HK-2 (cell line): ENCODE results near the gene CHST11.

Experiments
- DNase-seq: peaks from one replicate; pipeline ENCODE4 v3.0.0-alpha.2; 2018; ENCODE audit not compliant: unreplicated experiment

The CHST11 gene

DNA sequence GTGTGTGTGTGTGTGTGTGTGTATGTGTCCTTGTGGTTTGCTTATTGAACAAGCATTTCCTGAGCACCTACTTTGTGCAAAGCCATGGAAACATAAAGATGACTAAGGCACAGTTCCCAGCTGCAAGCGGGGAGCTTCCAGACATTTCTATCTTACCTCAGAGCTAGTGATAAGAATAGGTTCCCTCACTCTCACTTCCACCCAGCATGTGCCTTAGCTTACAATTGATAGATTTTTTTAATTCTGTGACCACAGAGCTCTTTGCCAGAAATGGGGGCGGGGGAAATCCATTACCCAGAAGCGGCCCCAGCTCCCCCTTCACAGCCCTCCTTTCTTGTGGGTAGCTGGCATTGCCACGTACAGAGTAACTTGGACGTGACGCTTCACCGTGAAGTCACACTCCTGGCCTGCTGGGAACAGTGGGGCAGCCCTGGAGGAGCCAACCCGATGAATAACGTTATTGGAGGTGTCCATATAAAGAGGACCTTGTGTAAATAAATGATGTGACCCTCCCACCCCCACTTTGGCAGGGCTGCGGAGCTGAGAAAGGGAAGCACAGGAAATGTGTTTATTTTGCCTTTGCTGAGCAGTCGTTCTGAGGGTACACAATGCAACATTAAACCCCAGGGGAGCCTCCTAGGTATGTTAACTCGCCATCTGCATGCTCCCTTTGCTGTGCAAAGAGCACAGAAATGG is 238.9 kb downstream of the CHST11 start:
- DNase-seq, result no peak

DNA sequence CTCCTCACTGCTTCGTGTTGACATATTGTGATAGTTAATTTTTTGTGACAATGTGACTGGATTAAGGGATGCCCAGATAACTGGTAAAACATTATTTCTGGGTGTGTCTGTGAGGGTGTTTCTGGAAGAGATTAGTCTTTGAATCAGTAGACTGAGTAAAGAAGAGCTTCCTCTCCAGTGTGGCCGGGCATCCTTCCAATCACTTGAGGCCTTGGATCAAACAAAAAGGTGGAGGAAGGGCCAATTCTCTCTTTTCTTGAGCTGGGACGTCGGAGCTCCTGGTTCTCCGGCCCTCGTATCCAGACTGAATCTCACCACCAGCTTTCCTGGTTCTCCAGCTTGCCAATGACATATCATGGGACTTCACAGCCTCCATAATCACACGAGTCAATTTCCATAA is 240.4 kb downstream of the CHST11 start:
- no peak for DNase-seq

DNA sequence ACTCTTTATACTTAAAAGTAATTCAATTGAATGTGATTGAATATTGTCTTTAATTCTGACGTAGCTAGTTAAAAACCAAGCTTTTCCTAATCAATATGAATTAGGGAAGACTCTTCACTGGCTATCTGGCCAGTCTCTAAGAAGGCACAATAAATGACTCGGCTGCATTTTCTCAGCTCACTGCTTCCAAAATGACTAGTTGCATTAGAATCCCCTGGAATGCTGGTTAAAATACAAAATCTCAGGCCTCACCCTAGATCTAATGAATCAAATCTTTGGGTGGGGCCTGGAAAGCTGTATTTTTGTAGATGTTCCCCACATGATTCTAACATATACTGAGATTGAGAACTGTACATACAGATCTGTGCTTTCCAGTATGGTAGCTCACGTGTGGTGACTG is 242.1 kb downstream of the CHST11 start:
- DNase-seq, result no peak

DNA sequence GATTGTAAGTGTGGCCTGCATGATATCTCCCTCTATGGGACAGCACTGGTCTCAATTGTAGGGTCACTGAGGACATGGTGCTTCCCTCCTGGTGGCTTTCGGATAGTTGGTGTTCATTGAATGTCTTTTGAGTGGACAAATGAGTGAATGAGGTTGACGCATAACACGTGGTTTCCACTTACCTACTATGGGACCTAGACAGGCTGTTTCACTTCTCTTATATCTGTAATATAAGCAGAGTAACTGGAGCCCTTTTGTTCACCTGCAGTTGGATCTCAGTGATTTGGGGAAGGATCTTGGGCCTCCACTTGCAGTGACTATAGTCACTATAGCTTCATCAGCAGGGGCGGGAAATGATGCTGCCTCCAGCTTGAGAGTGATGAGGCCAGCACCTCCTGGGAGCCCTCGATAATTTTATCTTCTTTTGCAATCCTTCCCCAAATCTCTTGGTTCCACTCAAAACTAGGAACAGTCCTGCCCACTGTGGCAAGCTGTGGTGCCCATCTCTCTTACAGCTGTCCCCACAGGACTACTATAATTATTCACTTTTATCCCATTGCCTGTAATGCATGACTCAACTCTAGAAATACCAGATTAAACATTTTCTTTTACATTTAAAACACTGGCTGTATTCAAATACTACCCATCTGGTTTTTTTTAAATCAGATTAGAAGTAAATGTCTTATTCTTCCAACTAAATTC is 242.9 kb downstream of the CHST11 start:
- no peak for DNase-seq

DNA sequence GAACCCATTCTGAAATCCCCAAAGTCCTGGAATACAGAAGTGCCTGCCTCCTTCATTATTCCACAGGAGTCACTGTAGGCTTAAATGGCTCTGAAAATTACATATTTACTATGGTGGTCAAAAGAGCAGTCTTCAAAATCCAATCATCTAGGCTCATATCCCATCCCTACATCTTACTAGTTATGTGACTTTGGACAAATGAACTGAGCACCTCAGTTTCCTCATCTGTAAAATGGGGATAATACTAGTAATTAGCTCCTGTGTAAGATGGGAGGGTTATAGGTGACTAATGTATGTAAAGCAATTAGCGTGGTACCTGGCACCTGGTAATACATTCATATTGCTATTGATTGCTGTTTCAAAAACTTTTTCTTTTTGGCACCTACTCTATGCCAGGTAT is 243.6 kb downstream of the CHST11 start:
- no peak for DNase-seq

DNA sequence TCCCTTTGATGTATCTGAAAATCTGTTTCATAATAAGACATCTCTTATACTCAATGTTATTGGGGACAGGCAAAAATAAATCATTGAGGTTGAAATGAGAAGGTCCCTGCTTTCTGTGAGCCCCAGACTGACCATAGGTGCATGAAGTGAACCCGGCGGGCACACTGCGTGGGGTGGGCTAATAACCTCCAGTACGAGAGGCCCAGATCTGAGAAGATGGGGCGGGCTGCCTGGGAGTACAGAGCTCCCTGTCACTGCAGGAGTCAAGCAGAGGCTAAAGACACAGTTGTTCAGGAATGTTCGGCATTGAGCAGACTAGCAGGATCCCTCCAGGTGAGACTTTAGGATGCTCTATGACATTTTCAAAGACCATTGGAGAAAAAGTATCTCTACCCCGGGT is 244.6 kb downstream of the CHST11 start:
- DNase-seq, result no peak

DNA sequence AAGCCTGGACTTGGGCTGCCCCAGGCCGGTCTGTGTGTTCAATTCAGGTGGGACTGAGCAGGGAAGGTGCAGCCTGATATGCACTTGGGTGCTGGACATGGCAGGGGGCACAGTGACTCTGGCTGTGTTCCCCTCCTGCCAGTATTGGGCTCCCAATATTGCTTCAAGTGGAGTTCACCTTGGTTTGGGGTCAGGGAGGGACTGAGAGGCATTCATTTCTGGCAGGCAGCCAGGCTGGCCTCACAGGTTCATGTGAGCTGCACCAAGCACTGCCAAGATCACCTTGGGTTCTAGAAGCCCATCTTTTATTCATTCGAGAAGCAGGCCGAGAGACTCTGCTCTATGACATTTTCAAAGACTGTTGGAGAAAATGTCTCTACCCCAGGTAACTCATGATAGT is 245.0 kb downstream of the CHST11 start:
- no peak for DNase-seq

DNA sequence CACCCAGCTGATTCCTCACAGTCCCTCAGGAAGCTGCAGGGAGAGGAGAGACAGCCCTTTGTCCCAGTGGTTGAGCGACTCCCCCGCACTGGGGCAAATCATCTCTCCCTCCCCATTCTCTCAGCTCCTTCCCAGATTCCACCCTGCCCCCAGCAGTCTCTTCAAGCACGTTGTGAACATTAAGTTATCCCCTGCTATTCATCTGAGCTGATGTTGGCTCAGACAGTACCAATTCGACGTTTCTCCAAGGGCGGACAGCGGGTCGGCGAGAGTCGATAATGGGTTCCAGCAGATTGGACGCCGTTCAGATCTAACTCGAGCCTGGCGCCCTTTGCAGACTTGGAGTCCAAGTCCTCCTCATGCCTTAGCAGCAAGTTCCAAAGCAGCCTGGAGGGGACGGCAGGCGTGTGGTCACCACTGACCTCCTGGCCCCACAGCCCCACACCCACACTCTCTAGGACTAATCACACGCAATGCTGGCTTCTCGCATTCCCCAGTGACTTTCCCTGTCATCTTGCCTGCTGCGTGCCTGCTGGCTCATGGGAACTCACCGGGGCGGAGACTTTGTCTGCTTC is 245.9 kb downstream of the CHST11 start:
- no peak for DNase-seq

DNA sequence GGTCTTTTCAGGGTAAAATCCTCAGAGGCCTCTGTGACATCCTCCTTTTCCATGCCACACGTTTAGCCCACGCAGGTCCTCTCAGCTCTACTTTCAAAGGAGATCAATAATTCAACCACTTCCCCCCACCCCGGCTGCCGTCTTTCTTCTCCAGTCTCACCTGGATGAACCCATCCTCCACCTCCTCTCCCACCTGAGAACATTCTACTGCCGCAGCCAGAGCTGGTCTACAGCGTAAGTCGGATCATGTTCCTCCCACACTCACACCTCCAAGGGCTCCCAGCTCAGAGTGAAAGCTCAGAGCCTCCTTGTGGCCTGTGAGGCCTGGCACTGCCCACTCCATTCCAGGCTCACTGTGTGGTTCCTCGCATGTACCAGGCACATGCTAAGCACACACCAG is 246.6 kb downstream of the CHST11 start:
- DNase-seq, result no peak

DNA sequence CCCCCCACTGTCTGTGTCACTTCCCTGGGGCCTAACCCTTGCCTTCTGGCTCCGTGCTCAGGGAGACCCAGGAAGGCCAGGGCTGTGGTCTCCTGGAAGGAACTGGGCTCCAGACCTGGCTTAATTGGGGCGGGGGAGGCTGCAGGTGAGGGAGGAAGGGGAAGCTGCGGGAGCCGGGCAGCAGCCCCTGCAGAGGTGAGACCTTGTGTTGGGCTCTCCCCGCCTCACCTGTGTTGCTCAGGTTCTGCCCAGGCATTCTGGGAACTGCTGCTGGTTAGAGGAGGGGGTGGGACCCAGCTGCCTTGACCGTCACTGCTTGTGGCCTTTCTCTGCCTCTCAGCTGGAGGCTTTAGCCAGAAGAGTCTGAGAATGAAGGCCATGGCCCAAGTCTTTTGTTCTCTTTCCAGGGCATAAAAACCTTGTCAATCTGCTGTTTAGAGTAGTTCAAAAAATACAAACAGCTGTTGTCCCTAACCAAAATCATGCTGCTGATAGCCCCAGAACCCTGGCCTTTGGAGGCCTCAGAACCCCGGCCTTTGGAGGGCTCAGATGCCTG is 247.6 kb downstream of the CHST11 start:
- DNase-seq, result no peak

DNA sequence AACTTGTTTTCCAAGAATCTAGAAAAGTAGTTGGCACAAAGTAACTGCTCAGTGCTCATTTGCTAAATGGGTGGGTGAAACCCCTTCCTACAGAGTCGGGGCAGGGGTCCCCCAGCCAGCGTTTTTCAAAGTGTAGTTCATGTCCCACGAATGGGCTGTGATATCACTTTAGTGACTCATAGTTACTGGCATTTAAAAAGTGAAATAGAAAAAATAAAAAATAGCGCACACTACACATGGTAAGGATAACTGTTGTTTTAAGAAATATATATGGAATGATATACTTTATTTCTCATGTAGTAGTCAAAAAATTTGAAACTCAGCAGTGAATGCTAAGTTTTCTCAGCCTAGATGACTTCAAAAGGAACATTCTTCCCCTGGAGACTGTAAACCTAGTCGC is 250.4 kb downstream of the CHST11 start:
- DNase-seq, result no peak

DNA sequence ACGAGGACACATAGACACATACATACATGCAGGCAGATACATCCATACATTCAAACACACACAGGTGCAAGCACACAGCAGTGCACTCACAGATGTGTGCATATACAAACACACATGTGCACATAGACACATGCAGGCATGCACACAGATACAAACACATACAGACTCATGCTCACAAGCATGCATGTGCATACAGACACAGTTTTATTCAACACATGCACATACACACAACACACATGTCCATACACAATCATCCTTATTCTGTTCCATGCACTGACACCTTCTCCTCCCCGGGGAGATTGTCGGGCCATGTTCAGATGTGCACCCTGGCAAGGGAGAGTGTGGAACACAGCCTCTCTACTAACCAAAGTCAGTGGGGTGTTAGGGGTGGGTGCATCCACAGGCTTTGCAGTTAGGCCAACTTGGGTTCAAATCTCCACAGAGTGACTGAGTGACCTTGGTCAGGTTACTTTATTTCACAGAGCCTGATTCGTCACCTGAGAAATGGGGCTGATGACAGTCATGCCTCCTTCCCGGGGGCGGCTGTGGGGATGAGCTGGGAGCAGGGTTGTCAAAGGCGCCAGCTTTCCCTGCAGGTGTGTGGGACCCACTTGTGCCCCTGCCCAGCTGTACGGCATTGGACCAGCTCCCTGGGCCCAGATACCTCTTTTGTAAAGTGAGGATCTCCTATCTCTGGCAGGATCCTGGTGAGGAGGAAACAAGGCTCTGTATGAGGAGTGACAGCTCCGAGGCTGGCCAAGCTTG is 251.2 kb downstream of the CHST11 start:
- DNase-seq, result no peak

DNA sequence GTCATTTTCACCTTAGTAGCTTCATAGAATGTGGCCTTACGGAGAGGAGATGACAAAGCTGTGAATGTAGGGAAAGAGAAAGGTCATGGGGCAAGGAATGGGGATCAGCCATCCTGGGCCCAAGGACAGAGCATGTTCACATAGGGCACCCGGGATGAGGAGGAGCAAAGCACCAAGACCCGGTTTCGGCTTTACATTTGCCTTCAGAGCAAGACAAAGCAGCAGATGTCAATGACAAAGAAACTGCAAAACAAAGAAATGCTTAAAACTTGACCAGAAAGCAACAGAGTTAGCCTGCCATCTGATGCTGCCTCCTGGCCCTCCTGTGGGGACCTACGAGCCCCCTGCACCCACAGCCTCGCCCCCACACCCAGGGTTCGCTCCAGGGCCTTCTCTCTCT is 252.1 kb downstream of the CHST11 start:
- no peak for DNase-seq

DNA sequence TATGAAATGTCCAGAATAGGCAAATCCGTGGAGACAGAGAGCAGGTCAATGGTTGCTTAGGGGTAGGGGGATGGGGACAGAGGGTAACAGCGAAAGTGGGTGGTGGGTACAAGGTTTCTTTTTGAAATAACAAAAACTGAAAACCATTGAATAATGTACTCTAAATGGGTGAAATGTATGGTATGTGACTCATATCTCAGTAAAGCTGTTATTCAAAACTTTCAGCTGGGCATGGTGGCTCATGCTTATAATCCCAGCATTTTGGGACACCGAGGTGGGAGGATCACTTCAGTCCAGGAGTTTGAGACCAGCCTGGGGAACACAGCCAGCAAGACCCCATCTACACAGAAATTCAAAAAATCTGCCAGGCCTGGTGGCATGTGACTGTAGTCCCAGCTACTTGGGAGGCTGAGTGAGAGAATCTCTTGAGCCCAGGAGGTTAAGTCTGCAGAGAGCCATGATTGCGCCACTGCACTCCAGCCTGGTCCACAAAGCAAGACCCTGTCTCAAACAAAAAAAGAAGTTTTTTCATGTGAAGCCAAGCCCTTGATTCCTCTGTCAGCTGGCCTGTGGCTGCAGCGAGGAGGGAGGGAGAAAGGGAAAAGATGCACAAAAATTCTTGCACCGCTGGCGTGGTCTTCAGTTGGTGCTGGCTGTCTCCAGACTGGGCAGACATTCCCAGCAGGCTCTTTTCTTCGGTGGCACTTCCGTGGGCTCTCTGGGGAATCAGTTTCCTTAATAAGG is 253.1 kb downstream of the CHST11 start:
- DNase-seq, result no peak

DNA sequence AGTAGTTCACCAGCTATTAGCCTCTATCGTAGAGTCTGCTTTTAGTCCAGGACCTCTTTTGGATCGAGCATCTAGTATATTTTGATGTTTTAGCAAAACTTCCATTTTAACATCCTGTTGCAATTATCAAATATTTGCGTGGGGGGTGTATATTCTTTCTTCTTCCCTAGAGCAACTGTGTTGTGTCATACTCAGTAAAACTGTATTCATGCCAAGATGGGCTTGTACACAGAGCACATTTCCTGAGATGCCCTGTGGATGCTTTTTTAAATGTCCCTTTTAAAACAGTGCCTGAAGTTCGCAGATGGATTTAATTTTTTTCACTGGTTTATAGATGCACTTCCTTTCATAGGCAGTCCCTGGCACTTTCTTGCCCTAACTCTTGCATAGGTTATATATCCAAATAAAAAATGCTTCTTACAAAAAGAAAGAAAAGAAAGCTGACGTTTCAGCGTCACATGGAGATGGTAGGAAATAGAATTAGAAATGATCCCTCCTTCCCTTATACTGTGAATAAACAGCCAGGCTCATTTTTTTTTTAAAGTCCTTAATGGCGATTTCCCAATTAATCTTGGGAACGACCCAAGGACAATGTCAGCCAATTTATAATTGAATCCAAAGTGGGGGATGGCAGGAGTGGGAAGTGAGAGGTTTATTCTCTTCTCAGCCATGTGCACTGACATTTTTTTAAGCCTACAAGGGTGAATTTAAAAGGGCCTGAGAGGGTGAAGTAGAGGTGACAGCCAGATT is 254.4 kb downstream of the CHST11 start:
- DNase-seq, result no peak

DNA sequence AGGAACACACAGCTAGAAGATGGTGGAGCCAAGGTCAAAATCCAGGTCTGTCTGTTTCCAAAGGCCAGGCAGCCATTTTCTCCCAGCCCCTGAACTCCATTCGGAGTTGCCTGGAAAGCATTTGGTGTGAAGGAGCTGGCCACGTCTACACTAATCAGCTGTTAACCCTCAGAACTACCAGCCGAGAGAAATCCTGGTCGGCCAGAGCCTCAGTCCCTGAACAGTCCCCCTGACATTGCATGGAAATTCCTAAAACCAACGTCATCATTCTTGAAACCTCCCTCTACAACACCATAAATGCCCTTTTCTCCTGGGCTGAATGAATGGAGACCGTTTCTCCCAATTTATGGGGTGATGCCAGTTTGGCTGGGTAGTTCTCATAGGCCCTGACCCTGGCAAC is 255.7 kb downstream of the CHST11 start:
- DNase-seq, result no peak

DNA sequence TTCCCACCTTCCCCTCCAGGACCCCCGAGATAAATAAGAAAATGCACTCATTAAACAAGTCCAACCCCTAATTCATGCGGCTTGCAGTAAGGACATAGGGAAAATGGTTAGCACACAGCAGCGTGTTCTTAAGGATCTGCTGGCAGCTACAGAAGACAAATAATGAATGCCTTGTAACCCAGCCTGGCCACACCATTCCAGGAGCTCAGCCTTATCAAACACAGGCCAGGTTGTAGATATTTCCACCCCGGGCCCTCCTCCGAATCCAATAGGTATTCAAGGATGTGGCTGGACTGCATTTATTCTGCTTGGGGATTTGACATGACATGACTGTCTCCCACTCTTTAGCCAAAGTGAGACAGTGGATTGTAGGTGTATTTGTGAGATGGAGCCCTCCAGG is 256.2 kb downstream of the CHST11 start:
- no peak for DNase-seq

DNA sequence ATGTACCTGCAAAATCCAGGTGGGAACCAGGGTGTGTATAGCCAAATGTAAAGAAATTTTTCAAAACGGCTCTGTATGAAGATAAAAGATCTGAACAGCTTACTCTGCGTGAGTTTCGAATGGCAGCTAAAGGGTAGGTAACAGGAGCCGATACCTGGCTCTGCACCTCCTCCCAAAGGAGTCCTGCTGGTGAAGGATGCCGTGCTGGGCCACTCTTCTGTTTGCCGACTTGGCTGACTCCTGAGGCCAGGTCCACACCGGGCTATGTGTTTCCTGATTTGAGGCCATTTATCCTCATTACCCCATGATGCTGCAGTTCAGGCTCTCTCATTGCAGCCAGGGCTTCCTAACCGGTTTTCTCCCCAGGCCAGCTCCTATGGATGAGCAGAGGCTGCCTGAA is 256.7 kb downstream of the CHST11 start:
- no peak for DNase-seq

DNA sequence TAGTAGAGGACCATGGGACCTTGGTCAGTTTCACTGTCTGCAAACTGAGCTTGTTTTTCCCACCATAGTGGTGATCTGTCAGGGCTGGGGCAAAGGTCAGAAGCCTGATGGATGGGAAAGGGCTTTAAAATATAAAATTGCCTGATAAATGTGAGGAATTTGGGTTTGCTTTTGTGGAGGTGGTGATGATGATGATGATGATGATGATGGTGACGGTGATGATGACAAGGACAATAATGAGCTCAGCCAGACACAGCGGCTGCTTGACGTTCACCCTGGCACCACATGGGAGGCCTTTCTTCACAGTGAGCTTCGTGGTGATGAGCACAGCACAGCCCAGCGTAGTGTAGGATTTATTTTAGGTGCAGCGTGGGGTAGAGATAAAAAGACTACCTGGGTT is 257.6 kb downstream of the CHST11 start:
- DNase-seq, result no peak

DNA sequence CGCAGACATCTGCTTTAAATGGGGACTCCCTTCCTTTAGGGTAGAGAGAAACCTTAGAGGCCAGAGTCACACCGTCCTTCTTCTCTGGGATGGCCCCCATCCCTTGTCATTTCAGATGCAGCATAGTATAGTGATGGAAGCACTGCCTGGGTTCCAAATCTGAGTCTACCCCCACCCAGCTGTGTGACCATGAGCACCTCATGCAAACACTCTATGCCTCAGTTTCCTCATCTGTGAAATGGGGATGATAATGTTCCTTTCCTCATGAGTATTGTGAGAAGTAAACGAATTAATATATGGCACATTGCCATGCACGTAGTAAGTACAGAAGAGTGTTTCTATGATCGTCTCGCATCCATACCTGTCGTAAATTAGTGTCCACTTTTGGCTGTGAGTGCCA is 259.4 kb downstream of the CHST11 start:
- no peak for DNase-seq
